SU-DHL-6 (cell line): ENCODE measurements around the gene EML2.

Source experiments
- H2AFZ ChIP-seq: fragments of 200-600 bp; sonication (generic); 2 replicates; pipeline ENCODE4 v1.6.1; 2014; ENCODE audit warnings: low read depth, mild to moderate bottlenecking, moderate library complexity, mixed read lengths, antibody characterized with exemption, low read length; ENCODE audit not compliant: severe bottlenecking
- H3F3A ChIP-seq: fragments of 200-600 bp; shearing (Covaris generic); 2 replicates; pipeline ENCODE4 v1.6.0; 2016; ENCODE audit warnings: antibody characterized with exemption, mild to moderate bottlenecking; ENCODE audit not compliant: insufficient read depth
- H3K27ac ChIP-seq: fragments of 200-600 bp; sonication (generic); 2 replicates; pipeline ENCODE4 v1.5.1; 2016; ENCODE audit warnings: low read depth, mild to moderate bottlenecking, low read length, moderate library complexity, mixed read lengths
- H3K27me3 ChIP-seq: fragments of 200-600 bp; sonication (generic), shearing (Covaris generic); 2 replicates; pipeline ENCODE4 v1.6.0; 2014; ENCODE audit warnings: mild to moderate bottlenecking, low read length
- H3K36me3 ChIP-seq: fragments of 200-600 bp; sonication (generic); 2 replicates; pipeline ENCODE4 v1.6.1; 2014; ENCODE audit warnings: mild to moderate bottlenecking, low read length, mixed read lengths
- H3K4me2 ChIP-seq: fragments of 300-600, 200-600 bp; shearing (Covaris generic), sonication (generic); 2 replicates; pipeline ENCODE4 v1.6.0; 2014; ENCODE audit warnings: low read length, low read depth, mild to moderate bottlenecking; ENCODE audit not compliant: poor library complexity, severe bottlenecking
- H3K4me3 ChIP-seq: fragments of 200-600 bp; sonication (generic); 2 replicates; pipeline ENCODE4 v1.5.1; 2014; ENCODE audit warnings: antibody characterized with exemption, low read length, mild to moderate bottlenecking, mixed read lengths; ENCODE audit not compliant: insufficient read depth, poor library complexity, severe bottlenecking
- H3K79me2 ChIP-seq: fragments of 200-600 bp; sonication (generic); 2 replicates; pipeline ENCODE4 v1.6.1; 2014; ENCODE audit warnings: mild to moderate bottlenecking, low read length, moderate library complexity; ENCODE audit not compliant: insufficient read depth
- H3K9ac ChIP-seq: fragments of 200-600 bp; sonication (generic); 2 replicates; pipeline ENCODE4 v1.7.0; 2014; ENCODE audit warnings: mild to moderate bottlenecking, low read length
- H3K9me2 ChIP-seq: fragments of 200-600 bp; sonication (generic); replicated peaks from 2 replicates; pipeline ENCODE4 v1.6.1; 2014; ENCODE audit warnings: low read length; ENCODE audit not compliant: insufficient read depth
- H3K9me3 ChIP-seq: fragments of 200-600 bp; sonication (generic); 2 replicates; pipeline ENCODE4 v1.6.1; 2014; ENCODE audit warnings: low read length, mixed read lengths; ENCODE audit not compliant: insufficient read depth
- H4K20me1 ChIP-seq: fragments of 200-600 bp; sonication (generic); 2 replicates; pipeline ENCODE4 v1.6.1; 2014; ENCODE audit warnings: low read depth, mild to moderate bottlenecking, antibody characterized with exemption, low read length, moderate library complexity, mixed read lengths
- EZH2phosphoT487 ChIP-seq: fragments of 200-600 bp; sonication (generic), shearing (Covaris generic); conservative IDR thresholded peaks from 2 replicates; pipeline ENCODE4 v1.6.1; 2018; ENCODE audit warnings: mild to moderate bottlenecking, antibody characterized with exemption, low read length, moderate library complexity, mixed read lengths
- TF ChIP-seq, protein P1 (sequence below): fragments of 200-600 bp; sonication (generic); IDR thresholded peaks from one replicate; pipeline ENCODE4 v1.5.1; 2017; ENCODE audit warnings: antibody characterized with exemption, mild to moderate bottlenecking, low read length, moderate library complexity; ENCODE audit not compliant: insufficient read depth, poor library complexity, severe bottlenecking

EML2 gene

DNA sequence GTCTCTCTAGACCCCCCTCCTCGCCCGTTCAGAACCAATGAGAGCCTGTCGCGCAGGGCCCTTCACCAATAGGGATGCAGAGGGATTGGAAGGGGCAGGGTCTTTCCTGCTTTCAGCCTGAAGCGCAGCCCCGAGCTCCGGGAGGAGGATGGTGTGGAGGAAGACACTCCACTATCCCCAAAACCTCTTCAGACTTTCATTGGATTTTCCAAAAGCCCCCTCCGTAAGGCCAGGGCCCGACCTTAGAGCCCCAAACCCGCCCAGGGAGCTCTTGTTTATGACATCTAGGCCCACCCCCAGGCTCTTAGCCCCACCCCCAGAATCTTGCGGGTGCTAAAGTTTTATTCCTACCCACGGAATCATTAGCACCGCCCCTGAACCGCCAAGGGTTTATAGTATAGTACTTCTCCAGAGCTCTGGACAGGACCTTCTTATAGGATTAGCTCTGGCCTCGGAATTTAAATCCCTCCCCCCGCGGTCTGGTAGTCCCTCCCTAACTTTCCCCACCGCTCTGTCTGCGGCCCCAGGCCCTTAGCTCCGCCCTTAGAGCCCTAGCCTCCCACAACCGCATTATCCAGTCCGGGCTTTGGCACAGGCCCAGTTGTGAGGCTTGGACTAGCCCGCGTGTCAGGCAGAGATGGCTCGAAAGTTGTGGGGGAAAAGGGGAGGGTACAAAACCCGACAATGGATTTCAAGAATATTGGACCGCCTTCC, 6.6 kb upstream of the EML2 start:
- TF ChIP-seq, protein P1, sequence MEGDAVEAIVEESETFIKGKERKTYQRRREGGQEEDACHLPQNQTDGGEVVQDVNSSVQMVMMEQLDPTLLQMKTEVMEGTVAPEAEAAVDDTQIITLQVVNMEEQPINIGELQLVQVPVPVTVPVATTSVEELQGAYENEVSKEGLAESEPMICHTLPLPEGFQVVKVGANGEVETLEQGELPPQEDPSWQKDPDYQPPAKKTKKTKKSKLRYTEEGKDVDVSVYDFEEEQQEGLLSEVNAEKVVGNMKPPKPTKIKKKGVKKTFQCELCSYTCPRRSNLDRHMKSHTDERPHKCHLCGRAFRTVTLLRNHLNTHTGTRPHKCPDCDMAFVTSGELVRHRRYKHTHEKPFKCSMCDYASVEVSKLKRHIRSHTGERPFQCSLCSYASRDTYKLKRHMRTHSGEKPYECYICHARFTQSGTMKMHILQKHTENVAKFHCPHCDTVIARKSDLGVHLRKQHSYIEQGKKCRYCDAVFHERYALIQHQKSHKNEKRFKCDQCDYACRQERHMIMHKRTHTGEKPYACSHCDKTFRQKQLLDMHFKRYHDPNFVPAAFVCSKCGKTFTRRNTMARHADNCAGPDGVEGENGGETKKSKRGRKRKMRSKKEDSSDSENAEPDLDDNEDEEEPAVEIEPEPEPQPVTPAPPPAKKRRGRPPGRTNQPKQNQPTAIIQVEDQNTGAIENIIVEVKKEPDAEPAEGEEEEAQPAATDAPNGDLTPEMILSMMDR = no peak
- TF ChIP-seq EZH2phosphoT487 = no peak
- Histone ChIP-seq H3K9ac (peak overlapping the region; percentile 35), H3K4me3 (peak overlapping the region; percentile 58), H3K79me2 (no peaks in the 10 kb centered on the region), H3K36me3 (no peaks in the 10 kb centered on the region), H3F3A (peaks cover 22% of the 10 kb centered on the region), H3K9me2 (no peaks in the 10 kb centered on the region), H2AFZ (peak overlapping the region; percentile 84), H3K9me3 (no peaks in the 10 kb centered on the region), H3K27me3 (no peaks in the 10 kb centered on the region), H4K20me1 (no peaks in the 10 kb centered on the region), H3K27ac (no peak overlapping the region), H3K4me2 (peak overlapping the region; percentile 65)

DNA sequence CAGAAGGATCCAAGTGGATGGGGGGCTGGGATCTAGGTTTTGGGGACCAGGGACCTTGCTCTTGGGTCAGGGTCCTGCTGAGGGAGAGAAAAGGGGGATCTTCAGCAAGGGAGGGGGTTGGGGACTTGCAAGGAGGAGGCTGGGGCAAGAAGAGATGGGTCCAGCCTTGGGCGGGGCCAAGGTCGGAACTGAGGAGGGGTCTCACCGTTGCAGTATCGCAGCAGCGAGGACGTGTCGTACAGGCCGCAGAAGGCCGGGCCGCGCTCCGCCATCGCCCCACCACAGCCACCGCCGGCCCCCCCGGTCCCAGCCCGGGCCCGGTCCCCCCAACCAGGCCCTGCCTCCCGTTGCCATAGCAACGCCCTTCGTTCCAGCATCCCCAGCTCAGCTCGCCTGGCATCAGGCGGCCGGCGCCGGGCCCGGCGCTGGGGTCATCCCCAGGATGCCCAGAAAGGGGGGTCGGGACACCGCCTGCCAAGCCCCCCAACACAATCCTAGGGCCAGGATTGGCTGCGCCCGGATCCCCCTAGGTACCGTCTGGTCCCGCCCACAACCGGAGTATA, 6.0 kb upstream of the EML2 start:
- Histone ChIP-seq H2AFZ (peak overlapping the region; percentile 84), H3K4me3 (peak overlapping the region; percentile 58), H3K79me2 (no peaks in the 10 kb centered on the region), H3K36me3 (no peaks in the 10 kb centered on the region), H3F3A (peaks cover 22% of the 10 kb centered on the region), H4K20me1 (no peaks in the 10 kb centered on the region), H3K9ac (peak overlapping the region; percentile 35), H3K9me3 (no peaks in the 10 kb centered on the region), H3K27ac (no peak overlapping the region), H3K27me3 (no peaks in the 10 kb centered on the region), H3K4me2 (peak overlapping the region; percentile 65), H3K9me2 (no peaks in the 10 kb centered on the region)
- no peak for TF ChIP-seq EZH2phosphoT487
- TF ChIP-seq, protein P1 = no peak

DNA sequence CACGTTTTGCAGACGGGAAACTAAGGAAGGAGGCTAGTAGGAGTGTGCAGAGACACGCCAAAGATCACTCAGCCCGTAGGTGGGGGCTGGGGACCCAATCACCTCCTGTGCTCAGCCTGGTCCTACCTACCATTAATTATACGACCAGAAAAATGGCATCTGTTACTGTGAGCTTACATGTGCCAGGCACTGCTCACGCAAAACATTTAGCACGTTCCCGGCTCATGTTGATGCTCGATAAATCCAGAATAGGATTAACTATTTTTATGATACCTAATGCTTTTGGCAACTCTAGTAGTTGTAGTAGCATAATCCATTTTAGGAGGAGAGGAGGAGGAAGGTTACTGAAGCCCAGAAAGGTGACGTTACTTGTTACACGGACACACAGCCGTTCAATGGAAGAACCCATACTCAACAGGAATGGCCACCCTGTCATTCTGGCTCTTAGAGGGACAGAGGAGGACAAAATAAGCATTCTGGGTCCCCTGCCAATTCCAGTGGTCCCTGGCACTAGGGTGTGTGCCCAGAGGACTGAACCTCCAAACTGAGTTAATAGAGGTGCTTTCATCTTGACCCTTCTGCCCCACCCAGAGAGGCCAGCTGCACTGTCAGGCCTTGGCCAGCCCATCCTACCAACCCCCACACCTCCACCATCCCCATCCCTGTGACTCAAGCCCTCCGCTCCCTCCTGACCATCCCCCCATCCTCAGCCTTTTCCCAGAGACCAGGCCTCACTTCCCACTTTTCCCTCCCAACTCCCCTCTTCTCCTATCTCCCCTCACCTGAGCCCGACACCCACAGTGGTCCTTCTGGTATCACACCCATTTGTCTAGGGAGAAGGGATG, 5.0 kb upstream of the EML2 start:
- Histone ChIP-seq H3K9ac (no peak overlapping the region), H2AFZ (no peak overlapping the region), H3F3A (peaks cover 22% of the 10 kb centered on the region), H3K27ac (no peak overlapping the region), H3K4me3 (no peak overlapping the region), H3K79me2 (no peaks in the 10 kb centered on the region), H3K36me3 (no peaks in the 10 kb centered on the region), H3K9me2 (no peaks in the 10 kb centered on the region), H3K9me3 (no peaks in the 10 kb centered on the region), H3K27me3 (no peaks in the 10 kb centered on the region), H4K20me1 (no peaks in the 10 kb centered on the region), H3K4me2 (no peak overlapping the region)
- TF ChIP-seq, protein P1 = no peak
- no peak for TF ChIP-seq EZH2phosphoT487
